Naive B cell (primary cell): ENCODE results near the gene TLE3. TPM values are rescaled to one million over a fixed set of nuclear protein-coding genes. Genes with fewer than 3 reads are reported as not detected.

ENCODE experiments used
- ATAC-seq, 2 donors: fragments of 150-1000 bp; cut with Tn5 transposase; 2 replicates each; pipeline ENCODE4 v1.10.0; 2021; ENCODE audit warnings: low read depth in 2 of 2, mild to moderate bottlenecking in 2 of 2, moderate library complexity in 2 of 2
- DNase-seq: peaks from one replicate; pipeline ENCODE4 v3.0.0; 2022
- H3K27ac Mint-ChIP-seq, 6 donors: one replicate each; pipeline ENCODE4 v1.8.0; 2020 to 2022; ENCODE audit warnings: mild to moderate bottlenecking in 6 of 6, mixed read lengths in 6 of 6, moderate library complexity in 5 of 6, inconsistent platforms in 2 of 6
- H3K27me3 Mint-ChIP-seq, 3 donors: one replicate each; pipeline ENCODE4 v1.8.0; 2021 to 2022; ENCODE audit warnings: mixed read lengths in 3 of 3, mild to moderate bottlenecking in 1 of 3
- H3K36me3 Mint-ChIP-seq, 2 donors: one replicate each; pipeline ENCODE4 v1.8.0; 2020 to 2022; ENCODE audit warnings: mixed read lengths in 2 of 2, inconsistent platforms in 1 of 2, mild to moderate bottlenecking in 1 of 2
- H3K4me1 Mint-ChIP-seq, 3 donors: one replicate each; pipeline ENCODE4 v1.8.0; 2020 to 2022; ENCODE audit warnings: mixed read lengths in 3 of 3, inconsistent platforms in 1 of 3, mild to moderate bottlenecking in 1 of 3, moderate library complexity in 1 of 3
- H3K4me3 Mint-ChIP-seq, 8 donors: one replicate each; pipeline ENCODE4 v1.8.0; 2020 to 2022; ENCODE audit warnings: mild to moderate bottlenecking in 8 of 8, mixed read lengths in 8 of 8, moderate library complexity in 8 of 8, inconsistent platforms in 2 of 8
- H3K9me3 Mint-ChIP-seq, 7 donors: one replicate each; pipeline ENCODE4 v1.8.0; 2020 to 2022; ENCODE audit warnings: mixed read lengths in 7 of 7, mild to moderate bottlenecking in 5 of 7, inconsistent platforms in 2 of 7, moderate library complexity in 1 of 7
- polyA plus RNA-seq, 6 donors: library from polyadenylated mRNA; unstranded; fragments of 300-500 nt; fragmentation: Illumina TruSeq; gene quantifications; one replicate each; pipeline ENCODE4 v1.2.3, GENCODE V29; 2021; ENCODE audit warnings: low read depth in 6 of 6

The TLE3 gene
- polyA plus RNA-seq, 6 donors from 2014 or later, result 0.40 to 37.9 (median 15.8) TPM

- Mint-ChIP-seq H3K27ac (peak overlapping the region in 2 of 6 donors; percentile 53 to 60), H3K9me3 (peaks cover 0 to 2% (median 0%) of the 10 kb centered on the region in 7 donors), H3K4me1 (peaks cover 51 to 59% (median 53%) of the 10 kb centered on the region in 3 donors), H3K27me3 (no peaks in the 10 kb centered on the region), H3K4me3 (no peak overlapping the region), H3K36me3 (peaks cover 20 to 36% of the 10 kb centered on the region in 2 donors)
- ATAC-seq (no peak), DNase-seq (no peak)
Measured at GRCh38 chr15:70083946-70084345, 13.8 kb downstream of the TLE3 start.

- Mint-ChIP-seq H3K4me1 (peaks cover 49 to 59% (median 49%) of the 10 kb centered on the region in 3 donors), H3K27me3 (no peaks in the 10 kb centered on the region), H3K4me3 (peak overlapping the region in 1 of 8 donors; percentile 29), H3K27ac (peak overlapping the region in 3 of 6 donors; percentile 37 to 53 (median 38)), H3K9me3 (peaks cover 0 to 2% (median 0%) of the 10 kb centered on the region in 7 donors), H3K36me3 (peaks cover 20 to 36% of the 10 kb centered on the region in 2 donors)
- DNase-seq, result no peak
- ATAC-seq, result no peak
Measured at GRCh38 chr15:70083418-70083817, 14.3 kb downstream of the TLE3 start.

- H3K27me3 Mint-ChIP-seq, result no peaks in the 10 kb centered on the region
- DNase-seq (no peak), ATAC-seq (no peak)
- peaks cover 45 to 61% (median 47%) of the 10 kb centered on the region in 3 donors for H3K4me1 Mint-ChIP-seq
- peaks cover 0 to 2% (median 0%) of the 10 kb centered on the region in 7 donors for H3K9me3 Mint-ChIP-seq
- peaks cover 20 to 36% of the 10 kb centered on the region in 2 donors for H3K36me3 Mint-ChIP-seq
- H3K4me3 Mint-ChIP-seq, result no peak overlapping the region
- peak overlapping the region in 2 of 6 donors; percentile 56 to 88 for H3K27ac Mint-ChIP-seq
Measured at GRCh38 chr15:70082281-70082900, 15.3 kb downstream of the TLE3 start.

DNA sequence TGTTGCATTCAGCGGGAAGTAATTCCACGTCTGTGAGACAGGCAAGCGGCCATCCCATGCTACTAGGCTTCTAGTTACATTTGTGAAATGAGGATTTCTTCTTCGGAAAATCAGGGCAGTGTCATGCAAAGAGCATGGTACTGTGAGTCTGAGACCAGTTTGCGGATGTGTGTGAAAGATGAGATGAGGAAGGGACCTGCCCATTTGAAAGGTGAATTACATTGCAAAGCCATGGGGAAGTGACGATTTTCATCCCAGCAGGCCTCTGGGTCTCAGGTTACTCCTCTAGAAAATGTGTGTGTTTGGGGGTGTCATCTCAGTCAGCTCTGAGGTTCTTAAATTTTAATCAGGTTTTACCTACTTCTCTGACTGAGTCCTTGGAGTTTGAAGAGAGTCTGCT lies 16.1 kb downstream of the TLE3 start:
- Mint-ChIP-seq H3K27me3 (no peaks in the 10 kb centered on the region), H3K4me3 (no peak overlapping the region), H3K9me3 (peaks cover 0 to 2% (median 0%) of the 10 kb centered on the region in 7 donors), H3K27ac (peak overlapping the region in 2 of 6 donors; percentile 32 to 56), H3K4me1 (peaks cover 41 to 57% (median 42%) of the 10 kb centered on the region in 3 donors), H3K36me3 (peaks cover 20 to 32% of the 10 kb centered on the region in 2 donors)
- ATAC-seq (no peak), DNase-seq (no peak)

GRCh38 chr15:70080347-70080746 lies 17.4 kb downstream of the TLE3 start:
- Mint-ChIP-seq H3K9me3 (no peaks in the 10 kb centered on the region), H3K36me3 (peaks cover 16 to 29% of the 10 kb centered on the region in 2 donors), H3K27me3 (no peaks in the 10 kb centered on the region), H3K27ac (peak overlapping the region in 1 of 6 donors; percentile 24), H3K4me1 (peaks cover 38 to 51% (median 39%) of the 10 kb centered on the region in 3 donors), H3K4me3 (no peak overlapping the region)
- no peak for ATAC-seq
- DNase-seq, result no peak

DNA sequence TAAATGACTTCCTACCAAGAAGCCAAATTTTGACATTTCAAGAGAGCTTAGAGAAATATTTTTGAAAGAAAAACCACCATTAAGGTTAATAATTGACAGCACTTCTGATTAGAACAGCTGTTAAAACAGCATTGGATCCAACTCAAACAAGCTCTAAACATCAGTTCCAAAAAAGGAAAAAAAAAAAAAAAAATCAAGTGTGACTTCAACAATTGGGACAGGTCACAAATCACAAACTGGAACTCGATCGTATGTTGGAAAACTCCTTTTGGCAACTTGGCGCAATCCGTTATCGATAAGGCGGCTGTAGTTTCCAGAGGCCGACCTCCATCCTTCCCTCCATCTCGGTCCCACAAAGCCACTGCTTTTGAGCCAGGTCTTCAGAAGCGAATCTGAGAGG lies 17.8 kb downstream of the TLE3 start:
- no peak overlapping the region for H3K4me3 Mint-ChIP-seq
- peaks cover 34 to 48% (median 41%) of the 10 kb centered on the region in 3 donors for H3K4me1 Mint-ChIP-seq
- DNase-seq (no peak), ATAC-seq (no peak)
- H3K36me3 Mint-ChIP-seq, result peaks cover 12 to 29% of the 10 kb centered on the region in 2 donors
- H3K9me3 Mint-ChIP-seq, result no peaks in the 10 kb centered on the region
- H3K27me3 Mint-ChIP-seq, result no peaks in the 10 kb centered on the region
- H3K27ac Mint-ChIP-seq, result no peak overlapping the region

GRCh38 chr15:70078578-70079417 lies 18.9 kb downstream of the TLE3 start:
- no peaks in the 10 kb centered on the region for H3K9me3 Mint-ChIP-seq
- H3K27me3 Mint-ChIP-seq, result no peaks in the 10 kb centered on the region
- H3K4me3 Mint-ChIP-seq, result no peak overlapping the region
- peak overlapping the region in 1 of 6 donors; percentile 19 for H3K27ac Mint-ChIP-seq
- DNase-seq, result no peak
- peaks cover 33 to 45% (median 43%) of the 10 kb centered on the region in 3 donors for H3K4me1 Mint-ChIP-seq
- H3K36me3 Mint-ChIP-seq, result peaks cover 6 to 40% of the 10 kb centered on the region in 2 donors
- no peak for ATAC-seq

GRCh38 chr15:70077188-70078147 lies 20.2 kb downstream of the TLE3 start:
- no peaks in the 10 kb centered on the region for H3K9me3 Mint-ChIP-seq
- peaks cover 42 to 48% (median 45%) of the 10 kb centered on the region in 3 donors for H3K4me1 Mint-ChIP-seq
- H3K27me3 Mint-ChIP-seq, result no peaks in the 10 kb centered on the region
- ATAC-seq, result no peak
- peaks cover 18 to 54% of the 10 kb centered on the region in 2 donors for H3K36me3 Mint-ChIP-seq
- H3K27ac Mint-ChIP-seq, result peak overlapping the region in 1 of 6 donors; percentile 65
- H3K4me3 Mint-ChIP-seq, result no peak overlapping the region
- DNase-seq, result no peak

- Mint-ChIP-seq H3K9me3 (no peaks in the 10 kb centered on the region), H3K4me1 (peaks cover 55 to 65% (median 64%) of the 10 kb centered on the region in 3 donors), H3K36me3 (peaks cover 29 to 62% of the 10 kb centered on the region in 2 donors), H3K4me3 (no peak overlapping the region), H3K27ac (peak overlapping the region in 1 of 6 donors; percentile 39), H3K27me3 (no peaks in the 10 kb centered on the region)
- ATAC-seq (no peak), DNase-seq (no peak)
Measured at GRCh38 chr15:70074380-70074779, 23.3 kb downstream of the TLE3 start.

GRCh38 chr15:70072479-70072878 lies 25.2 kb downstream of the TLE3 start:
- H3K9me3 Mint-ChIP-seq, result no peaks in the 10 kb centered on the region
- H3K36me3 Mint-ChIP-seq, result peaks cover 37 to 69% of the 10 kb centered on the region in 2 donors
- peak overlapping the region in 4 of 6 donors; percentile 28 to 62 (median 54) for H3K27ac Mint-ChIP-seq
- DNase-seq, result no peak
- H3K4me1 Mint-ChIP-seq, result peaks cover 52 to 60% (median 57%) of the 10 kb centered on the region in 3 donors
- peak overlapping the region in 2 of 8 donors; percentile 59 to 74 for H3K4me3 Mint-ChIP-seq
- H3K27me3 Mint-ChIP-seq, result no peaks in the 10 kb centered on the region
- peak; percentile 74 to 81 for ATAC-seq

- H3K27me3 Mint-ChIP-seq, result no peaks in the 10 kb centered on the region
Measured at GRCh38 chr15:70071799-70072198, 25.9 kb downstream of the TLE3 start.

GRCh38 chr15:70069716-70070115 lies 28.0 kb downstream of the TLE3 start:
- Mint-ChIP-seq H3K4me1 (peaks cover 44 to 48% (median 47%) of the 10 kb centered on the region in 3 donors), H3K4me3 (no peak overlapping the region), H3K27ac (no peak overlapping the region), H3K9me3 (no peaks in the 10 kb centered on the region), H3K27me3 (no peaks in the 10 kb centered on the region), H3K36me3 (peaks cover 37 to 65% of the 10 kb centered on the region in 2 donors)
- DNase-seq (no peak), ATAC-seq (no peak)

More at GRCh38 chr15:70071799-70072198, 25.9 kb downstream of the TLE3 start:
- peak overlapping the region in 3 of 6 donors; percentile 28 to 81 (median 79) for H3K27ac Mint-ChIP-seq
- peak overlapping the region in 4 of 8 donors; percentile 31 to 74 (median 48) for H3K4me3 Mint-ChIP-seq
- no peaks in the 10 kb centered on the region for H3K9me3 Mint-ChIP-seq
- H3K36me3 Mint-ChIP-seq, result peaks cover 37 to 75% of the 10 kb centered on the region in 2 donors
- DNase-seq (no peak), ATAC-seq (peak; percentile 30 to 37)
- peaks cover 56 to 59% (median 58%) of the 10 kb centered on the region in 3 donors for H3K4me1 Mint-ChIP-seq
